ENCODE measurements around the gene MBD3. TPM values are rescaled to one million over a fixed set of nuclear protein-coding genes. Genes with fewer than 3 reads are reported as not detected.

Gene MBD3
- total and polyA plus RNA-seq, 2 experiments from 2014 or later, result 66.6 to 84.5 TPM

DNA sequence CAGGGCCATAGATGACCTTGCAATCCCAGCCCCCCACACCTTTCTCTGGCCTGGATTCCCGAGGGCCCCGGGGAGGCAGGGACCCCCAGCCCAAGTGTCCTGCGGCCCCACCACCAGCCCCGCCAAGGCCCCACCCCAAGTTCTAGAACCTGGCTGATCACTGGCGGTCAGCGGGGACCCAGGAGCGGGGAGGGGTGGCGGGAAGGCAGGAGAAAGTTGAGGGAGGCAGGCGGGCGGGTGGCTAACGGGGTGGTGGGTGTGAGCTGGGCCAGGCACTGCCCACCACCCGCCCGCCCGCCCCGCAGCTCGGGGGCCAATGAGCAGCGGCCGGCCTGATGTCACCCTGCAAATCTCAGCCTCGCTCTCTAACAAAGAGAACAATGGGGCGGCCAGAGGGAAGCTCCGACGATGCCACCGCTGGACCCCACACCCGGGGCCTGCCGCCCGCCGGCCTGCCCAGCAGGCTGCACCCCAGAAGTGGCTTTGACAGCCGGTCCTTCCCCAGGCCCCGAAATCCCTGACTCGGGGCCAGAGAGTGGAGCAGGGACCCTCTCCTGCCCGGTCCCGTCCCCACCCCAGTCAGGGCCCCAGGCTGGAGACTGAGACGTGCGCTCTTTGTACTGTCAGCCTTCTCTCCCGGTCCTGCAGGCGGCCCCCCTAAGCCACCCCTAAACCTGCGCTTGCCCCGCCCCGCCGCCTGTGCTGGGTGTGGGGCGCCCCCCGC lies 26.1 kb downstream of the MBD3 start:
- no peaks in the 10 kb centered on the region for H3K9me2 ChIP-seq (replicated peaks; ENCODE audit: insufficient read depth)
- H3K79me2 ChIP-seq, result peaks cover 62% of the 10 kb centered on the region
- peak overlapping the region; percentile 76 for H2AFZ ChIP-seq
- H3K4me3 ChIP-seq, result peak overlapping the region; percentile 68
- no peaks in the 10 kb centered on the region for H3K9me3 ChIP-seq (ENCODE audit: low read depth)
- peaks cover 10% of the 10 kb centered on the region for H3K4me1 ChIP-seq (ENCODE audit: insufficient read depth)
- peak overlapping the region; percentile 97 for H3K4me2 ChIP-seq
- TF ChIP-seq EZH2phosphoT487 (IDR thresholded peaks at IDR 0.05; ENCODE audit: low read depth, severe bottlenecking, unreplicated experiment) (no peak), EZH2 (IDR thresholded peaks at IDR 0.05; ENCODE audit: borderline replicate concordance) (no peak)
- TF ChIP-seq, protein P1, sequence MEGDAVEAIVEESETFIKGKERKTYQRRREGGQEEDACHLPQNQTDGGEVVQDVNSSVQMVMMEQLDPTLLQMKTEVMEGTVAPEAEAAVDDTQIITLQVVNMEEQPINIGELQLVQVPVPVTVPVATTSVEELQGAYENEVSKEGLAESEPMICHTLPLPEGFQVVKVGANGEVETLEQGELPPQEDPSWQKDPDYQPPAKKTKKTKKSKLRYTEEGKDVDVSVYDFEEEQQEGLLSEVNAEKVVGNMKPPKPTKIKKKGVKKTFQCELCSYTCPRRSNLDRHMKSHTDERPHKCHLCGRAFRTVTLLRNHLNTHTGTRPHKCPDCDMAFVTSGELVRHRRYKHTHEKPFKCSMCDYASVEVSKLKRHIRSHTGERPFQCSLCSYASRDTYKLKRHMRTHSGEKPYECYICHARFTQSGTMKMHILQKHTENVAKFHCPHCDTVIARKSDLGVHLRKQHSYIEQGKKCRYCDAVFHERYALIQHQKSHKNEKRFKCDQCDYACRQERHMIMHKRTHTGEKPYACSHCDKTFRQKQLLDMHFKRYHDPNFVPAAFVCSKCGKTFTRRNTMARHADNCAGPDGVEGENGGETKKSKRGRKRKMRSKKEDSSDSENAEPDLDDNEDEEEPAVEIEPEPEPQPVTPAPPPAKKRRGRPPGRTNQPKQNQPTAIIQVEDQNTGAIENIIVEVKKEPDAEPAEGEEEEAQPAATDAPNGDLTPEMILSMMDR (IDR thresholded peaks at IDR 0.05; ENCODE audit: poor library complexity), result no peak
- peak; percentile 88 for DNase-seq (ENCODE audit: low spot score)
- H3K27me3 ChIP-seq, result no peaks in the 10 kb centered on the region
- peaks cover 52% of the 10 kb centered on the region for H4K20me1 ChIP-seq (ENCODE audit: insufficient read depth, poor library complexity, severe bottlenecking)
- H3K27ac ChIP-seq, result peak overlapping the region; percentile 99
- H3K36me3 ChIP-seq (replicated peaks; ENCODE audit: insufficient read depth, low read depth), result no peaks in the 10 kb centered on the region
- WGBS (ENCODE audit: low lambda C conversion rate, missing lambda C conversion rate), result under 1% methylated on average over 17 of the region's 42 CpGs

DNA sequence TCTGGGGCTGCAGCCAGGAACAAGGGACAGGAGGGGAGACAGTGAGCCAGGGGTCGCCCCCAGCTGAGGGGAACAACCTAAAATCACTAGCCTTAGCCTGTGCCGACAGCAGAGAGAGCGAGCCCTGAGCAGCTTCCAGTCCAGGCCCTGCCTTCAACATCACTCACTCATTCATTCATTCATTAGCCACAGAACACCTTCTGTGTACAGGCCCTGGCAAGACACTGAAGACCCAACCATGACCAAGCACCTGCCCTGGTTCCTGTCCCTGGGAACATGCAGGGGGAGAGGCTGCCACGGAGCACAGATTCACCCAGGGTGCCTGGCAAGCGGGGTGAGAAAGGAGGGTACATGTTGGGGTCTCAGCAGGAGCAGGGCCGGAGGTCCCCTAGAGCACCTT lies 29.4 kb downstream of the MBD3 start:
- no peaks in the 10 kb centered on the region for H3K27me3 ChIP-seq
- H3K9me2 ChIP-seq (replicated peaks; ENCODE audit: insufficient read depth), result no peaks in the 10 kb centered on the region
- H3K4me1 ChIP-seq (ENCODE audit: insufficient read depth), result peaks cover 10% of the 10 kb centered on the region
- no peaks in the 10 kb centered on the region for H3K9me3 ChIP-seq (ENCODE audit: low read depth)
- no peak overlapping the region for H3K4me2 ChIP-seq
- peaks cover 90% of the 10 kb centered on the region for H3K79me2 ChIP-seq
- DNase-seq (ENCODE audit: low spot score), result no peak
- 100% methylated on average over 5 of the region's 6 CpGs for WGBS (ENCODE audit: low lambda C conversion rate, missing lambda C conversion rate)
- H4K20me1 ChIP-seq (ENCODE audit: insufficient read depth, poor library complexity, severe bottlenecking), result peaks cover 82% of the 10 kb centered on the region
- H3K27ac ChIP-seq, result no peak overlapping the region
- TF ChIP-seq, protein P1 (IDR thresholded peaks at IDR 0.05; ENCODE audit: poor library complexity), result no peak
- TF ChIP-seq EZH2phosphoT487 (IDR thresholded peaks at IDR 0.05; ENCODE audit: low read depth, severe bottlenecking, unreplicated experiment) (no peak), EZH2 (IDR thresholded peaks at IDR 0.05; ENCODE audit: borderline replicate concordance) (no peak)
- no peaks in the 10 kb centered on the region for H3K36me3 ChIP-seq (replicated peaks; ENCODE audit: insufficient read depth, low read depth)
- no peak overlapping the region for H2AFZ ChIP-seq
- no peak overlapping the region for H3K4me3 ChIP-seq

DNA sequence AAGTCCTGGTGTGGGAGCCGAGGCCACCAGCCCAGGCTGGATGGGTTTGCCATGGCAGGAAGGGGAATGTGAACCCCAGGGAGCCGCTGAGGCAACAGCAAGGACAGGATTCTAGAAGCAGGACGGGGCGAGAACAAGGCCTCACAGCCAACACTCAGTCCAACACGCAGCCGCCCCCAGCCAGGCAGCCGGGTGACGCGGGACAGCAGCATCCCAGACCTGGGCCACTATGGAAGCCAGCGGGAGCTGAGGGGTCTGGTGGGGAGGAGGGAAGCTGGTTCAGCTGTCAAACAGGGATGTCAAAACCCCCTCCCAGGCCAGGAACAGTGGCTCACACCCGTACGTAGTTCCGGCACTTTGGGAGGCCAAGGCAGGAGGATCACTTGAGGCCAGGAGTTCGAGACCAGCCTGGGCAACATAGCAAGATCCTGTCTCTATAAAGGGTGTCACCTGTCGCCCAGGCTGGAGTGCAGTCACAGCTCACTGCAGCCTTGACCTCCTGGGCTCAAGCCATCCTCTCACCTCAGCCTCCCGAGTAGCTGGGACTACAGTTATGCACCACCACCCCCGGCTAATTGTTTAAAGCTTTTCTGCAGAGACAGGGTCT lies 31.3 kb downstream of the MBD3 start:
- peaks cover 10% of the 10 kb centered on the region for H3K4me1 ChIP-seq (ENCODE audit: insufficient read depth)
- WGBS (ENCODE audit: low lambda C conversion rate, missing lambda C conversion rate), result 92% methylated on average over 17 of the region's 17 CpGs
- no peaks in the 10 kb centered on the region for H3K27me3 ChIP-seq
- H3K36me3 ChIP-seq (replicated peaks; ENCODE audit: insufficient read depth, low read depth), result no peaks in the 10 kb centered on the region
- no peak overlapping the region for H2AFZ ChIP-seq
- H3K27ac ChIP-seq, result no peak overlapping the region
- DNase-seq (ENCODE audit: low spot score), result no peak
- no peak overlapping the region for H3K4me3 ChIP-seq
- H4K20me1 ChIP-seq (ENCODE audit: insufficient read depth, poor library complexity, severe bottlenecking), result peaks cover 97% of the 10 kb centered on the region
- peaks cover 95% of the 10 kb centered on the region for H3K79me2 ChIP-seq
- no peaks in the 10 kb centered on the region for H3K9me3 ChIP-seq (ENCODE audit: low read depth)
- H3K9me2 ChIP-seq (replicated peaks; ENCODE audit: insufficient read depth), result no peaks in the 10 kb centered on the region
- TF ChIP-seq, protein P1 (IDR thresholded peaks at IDR 0.05; ENCODE audit: poor library complexity), result no peak
- TF ChIP-seq EZH2phosphoT487 (IDR thresholded peaks at IDR 0.05; ENCODE audit: low read depth, severe bottlenecking, unreplicated experiment), result no peak
- TF ChIP-seq EZH2 (IDR thresholded peaks at IDR 0.05; ENCODE audit: borderline replicate concordance), result no peak
- no peak overlapping the region for H3K4me2 ChIP-seq
